Activated T-helper 2 cell treated with anti-CD3 and anti-CD28 coated beads, Interferon-gamma antibody, Interleukin-2, Interleukin-4, amounts not matched to agents 10 μg/mL and 5 μg/mL and 100 μg/mL, durations not matched to agents 14 hours and 24 hours and 36 hours (primary cell): Measurements from ENCODE around the gene MFN1. TPM values are rescaled to one million over a fixed set of nuclear protein-coding genes. Genes with fewer than 3 reads are reported as not detected.

ENCODE experiments used
- DNase-seq: peaks from one replicate; pipeline ENCODE4 v3.0.0; 2021; ENCODE audit warnings: low spot score
- H3K27ac Mint-ChIP-seq: one replicate; pipeline ENCODE4 v1.8.0; 2021; ENCODE audit warnings: mixed read lengths
- H3K27me3 Mint-ChIP-seq: one replicate; pipeline ENCODE4 v1.8.0; 2021; ENCODE audit warnings: low read depth, mixed read lengths
- H3K36me3 Mint-ChIP-seq: one replicate; pipeline ENCODE4 v1.8.0; 2021; ENCODE audit warnings: low read depth, mixed read lengths
- H3K4me1 Mint-ChIP-seq: one replicate; pipeline ENCODE4 v1.8.0; 2021; ENCODE audit warnings: low read depth, mixed read lengths
- H3K4me3 Mint-ChIP-seq: one replicate; pipeline ENCODE4 v1.8.0; 2021; ENCODE audit warnings: low read depth, mild to moderate bottlenecking, moderate library complexity, mixed read lengths
- H3K9me3 Mint-ChIP-seq: one replicate; pipeline ENCODE4 v1.8.0; 2021; ENCODE audit warnings: mixed read lengths
- intact Hi-C: fragments of 100-400 bp; cut with micrococcal nuclease; formaldehyde crosslinking; loops from one replicate; pipeline ENCODE4 v1.15.1; 2023
- total RNA-seq: library from RNA; stranded (reverse); gene quantifications from 2 replicates; pipeline ENCODE4 v1.2.3, GENCODE V29; 2022

Gene MFN1
- total RNA-seq, 1 donor from 2014 or later, result 32.2 TPM

DNA sequence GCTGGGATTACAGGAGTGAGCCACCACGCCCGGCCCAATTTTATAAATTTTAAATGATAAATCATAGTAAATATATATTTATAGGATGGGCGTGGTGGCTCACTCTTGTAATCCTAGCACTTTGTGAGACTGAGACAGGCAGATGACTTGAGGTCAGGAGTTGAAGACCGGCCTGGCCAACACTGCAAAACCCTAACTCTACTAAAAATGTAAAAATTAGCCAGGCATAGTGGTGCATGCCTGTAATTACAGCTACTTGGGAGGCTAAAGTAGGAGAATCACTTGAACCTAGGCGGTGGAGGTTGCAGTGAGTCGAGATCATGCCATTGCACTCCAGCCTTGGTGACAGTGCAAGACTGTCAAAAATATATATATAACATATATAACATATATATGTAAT is 26.4 kb downstream of the MFN1 start:
- Mint-ChIP-seq H3K9me3 (no peaks in the 10 kb centered on the region), H3K4me1 (no peaks in the 10 kb centered on the region), H3K4me3 (no peak overlapping the region), H3K27me3 (no peaks in the 10 kb centered on the region), H3K27ac (no peak overlapping the region), H3K36me3 (peaks cover 38% of the 10 kb centered on the region)
- no peak for DNase-seq
- intact Hi-C loops, result no loop called here

- H3K27ac Mint-ChIP-seq, result no peak overlapping the region
- DNase-seq, result no peak
- H3K4me3 Mint-ChIP-seq, result no peak overlapping the region
- peaks cover 48% of the 10 kb centered on the region for H3K36me3 Mint-ChIP-seq
- no peaks in the 10 kb centered on the region for H3K9me3 Mint-ChIP-seq
- intact Hi-C loops, result no loop called here
- H3K4me1 Mint-ChIP-seq, result no peaks in the 10 kb centered on the region
- no peaks in the 10 kb centered on the region for H3K27me3 Mint-ChIP-seq
These were observed 27.8 kb downstream of the MFN1 start for GRCh38 chr3:179375091-179375999.

GRCh38 chr3:179376474-179376873 is 29.0 kb downstream of the MFN1 start:
- Mint-ChIP-seq H3K4me1 (no peaks in the 10 kb centered on the region), H3K4me3 (no peak overlapping the region), H3K27me3 (no peaks in the 10 kb centered on the region), H3K9me3 (no peaks in the 10 kb centered on the region), H3K27ac (no peak overlapping the region), H3K36me3 (peaks cover 47% of the 10 kb centered on the region)
- intact Hi-C loops, result no loop called here
- no peak for DNase-seq

DNA sequence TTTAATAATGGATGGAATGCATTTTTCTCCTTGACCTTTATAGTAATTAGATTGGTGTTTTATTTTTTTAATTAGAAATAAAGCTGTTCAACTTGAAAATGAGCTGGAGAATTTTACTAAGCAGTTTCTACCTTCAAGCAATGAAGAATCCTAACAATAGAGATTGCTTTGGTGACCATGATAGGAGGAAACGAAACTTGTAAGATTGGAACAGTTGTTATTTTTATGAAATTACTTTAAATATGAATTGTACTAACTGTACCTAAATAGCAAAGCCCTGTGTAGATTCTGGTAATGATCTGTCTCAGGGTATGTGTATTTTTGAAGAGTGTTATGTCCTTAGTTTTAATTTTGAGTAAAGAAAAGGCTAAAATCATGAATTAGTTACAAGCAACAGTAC is 44.4 kb downstream of the MFN1 start:
- H3K9me3 Mint-ChIP-seq, result no peaks in the 10 kb centered on the region
- H3K36me3 Mint-ChIP-seq, result peaks cover 45% of the 10 kb centered on the region
- H3K4me3 Mint-ChIP-seq, result no peak overlapping the region
- H3K27ac Mint-ChIP-seq, result no peak overlapping the region
- H3K4me1 Mint-ChIP-seq, result no peaks in the 10 kb centered on the region
- no peaks in the 10 kb centered on the region for H3K27me3 Mint-ChIP-seq
- intact Hi-C loops, result no loop called here
- no peak for DNase-seq

DNA sequence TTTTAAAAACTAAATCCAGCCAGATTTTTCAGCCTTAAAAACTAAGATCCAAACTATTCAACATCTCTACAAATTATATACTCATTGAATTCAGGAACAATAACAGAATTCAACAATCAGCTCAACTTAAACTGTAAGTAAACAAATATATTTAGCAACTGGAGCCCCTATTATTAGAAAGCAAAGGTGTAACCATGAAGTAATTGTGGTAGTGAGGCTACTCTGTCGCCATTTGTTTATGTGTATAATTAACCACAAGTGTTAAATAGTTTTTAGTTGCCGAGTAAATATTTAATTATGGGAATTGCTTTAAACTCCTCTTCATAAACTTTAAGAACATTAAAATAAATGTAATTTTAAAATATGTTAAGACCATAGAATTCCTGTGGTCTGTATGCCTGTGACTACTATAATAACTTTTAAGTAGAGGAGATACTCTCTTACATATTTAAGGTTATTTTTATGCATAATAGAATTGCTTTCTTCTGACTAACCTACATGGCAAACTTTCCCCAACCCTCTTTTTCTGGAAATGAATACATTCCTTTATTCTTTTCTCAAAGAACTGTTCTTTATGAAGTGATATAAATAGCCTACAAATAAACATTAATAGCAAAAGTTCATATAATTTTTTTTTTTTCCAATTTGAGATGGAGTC is 51.2 kb downstream of the MFN1 start:
- H3K27me3 Mint-ChIP-seq, result no peaks in the 10 kb centered on the region
- DNase-seq, result no peak
- no peaks in the 10 kb centered on the region for H3K4me1 Mint-ChIP-seq
- intact Hi-C loops, result no loop called here
- peaks cover 26% of the 10 kb centered on the region for H3K36me3 Mint-ChIP-seq
- H3K27ac Mint-ChIP-seq, result no peak overlapping the region
- no peaks in the 10 kb centered on the region for H3K9me3 Mint-ChIP-seq
- H3K4me3 Mint-ChIP-seq, result no peak overlapping the region

- Mint-ChIP-seq H3K27me3 (no peaks in the 10 kb centered on the region), H3K4me3 (no peak overlapping the region), H3K4me1 (peaks cover 5% of the 10 kb centered on the region), H3K36me3 (peaks cover 26% of the 10 kb centered on the region), H3K9me3 (no peaks in the 10 kb centered on the region), H3K27ac (no peak overlapping the region)
- no peak for DNase-seq
- intact Hi-C loops, result no loop called here
These were observed 54.1 kb downstream of the MFN1 start for GRCh38 chr3:179401561-179401960.

DNA sequence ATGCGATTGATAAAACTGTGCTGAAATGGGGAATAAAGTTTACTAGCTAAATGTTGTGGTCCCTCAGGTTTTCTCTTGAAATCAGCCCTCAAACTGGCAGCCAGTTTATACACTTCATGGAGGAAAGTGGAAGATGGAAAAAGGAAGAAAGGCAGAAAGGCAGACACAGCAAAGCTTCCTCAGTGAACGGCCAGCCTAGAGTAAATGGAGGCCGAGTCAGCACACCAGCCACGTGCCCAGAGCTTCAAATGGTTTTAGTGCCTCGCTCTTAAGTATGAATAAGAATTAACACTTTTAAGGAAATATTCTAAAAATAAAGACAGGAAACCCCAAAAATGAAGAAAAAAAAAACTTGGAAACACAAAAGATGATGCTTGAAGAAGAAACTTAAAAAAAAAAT is 55.5 kb downstream of the MFN1 start:
- no peak for DNase-seq
- H3K4me3 Mint-ChIP-seq, result no peak overlapping the region
- intact Hi-C loops, result no loop called here
- H3K27me3 Mint-ChIP-seq, result no peaks in the 10 kb centered on the region
- peaks cover 20% of the 10 kb centered on the region for H3K36me3 Mint-ChIP-seq
- H3K27ac Mint-ChIP-seq, result no peak overlapping the region
- no peaks in the 10 kb centered on the region for H3K9me3 Mint-ChIP-seq
- H3K4me1 Mint-ChIP-seq, result peaks cover 5% of the 10 kb centered on the region

GRCh38 chr3:179404307-179404706 is 56.8 kb downstream of the MFN1 start:
- Mint-ChIP-seq H3K9me3 (no peaks in the 10 kb centered on the region), H3K27ac (no peak overlapping the region), H3K4me1 (peaks cover 5% of the 10 kb centered on the region), H3K36me3 (peaks cover 20% of the 10 kb centered on the region), H3K27me3 (no peaks in the 10 kb centered on the region), H3K4me3 (no peak overlapping the region)
- intact Hi-C loops, result no loop called here
- DNase-seq, result no peak

DNA sequence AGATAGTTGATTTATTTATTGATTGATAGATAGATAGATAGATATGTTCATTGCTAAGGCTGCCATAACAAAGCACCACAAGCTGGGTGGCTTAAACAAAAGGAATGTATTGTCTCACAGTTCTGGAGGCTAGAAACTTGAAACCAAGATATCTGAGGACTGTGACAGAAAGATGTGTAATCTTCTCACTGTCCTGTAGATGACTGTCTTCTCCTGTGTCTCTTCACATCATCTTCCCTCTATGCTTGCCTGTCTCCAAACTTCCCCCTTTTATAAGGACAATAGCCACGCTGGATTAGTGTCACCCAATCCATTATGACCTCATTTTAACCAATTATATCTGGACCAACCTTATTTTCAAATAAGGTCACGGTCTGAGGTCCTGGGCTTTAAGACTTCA is 62.8 kb downstream of the MFN1 start:
- Mint-ChIP-seq H3K27me3 (no peaks in the 10 kb centered on the region), H3K9me3 (no peaks in the 10 kb centered on the region), H3K27ac (no peak overlapping the region), H3K36me3 (peaks cover under 1% of the 10 kb centered on the region), H3K4me3 (no peak overlapping the region), H3K4me1 (peaks cover 5% of the 10 kb centered on the region)
- no peak for DNase-seq
- intact Hi-C loops, result no loop called here

DNA sequence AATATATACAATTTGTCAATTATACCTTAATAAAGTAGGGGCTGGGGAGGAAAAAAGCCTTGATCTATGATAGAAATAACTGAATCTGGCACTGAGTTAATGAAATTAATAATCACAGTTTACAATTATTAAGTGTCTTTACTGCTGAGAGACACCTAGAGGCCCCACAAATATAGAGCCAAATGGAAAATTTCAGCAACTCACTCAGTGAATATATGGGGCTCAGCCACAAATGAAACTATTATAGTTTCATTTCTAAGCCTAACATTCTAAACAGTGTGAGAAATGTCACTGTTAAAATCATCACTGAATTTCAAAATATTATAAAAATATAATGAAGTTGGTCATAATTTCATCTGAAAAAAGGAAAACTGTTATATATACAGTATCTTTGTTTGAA is 63.5 kb downstream of the MFN1 start:
- DNase-seq, result no peak
- Mint-ChIP-seq H3K4me1 (peaks cover 5% of the 10 kb centered on the region), H3K27me3 (no peaks in the 10 kb centered on the region), H3K9me3 (no peaks in the 10 kb centered on the region), H3K36me3 (no peaks in the 10 kb centered on the region), H3K4me3 (no peak overlapping the region), H3K27ac (no peak overlapping the region)
- intact Hi-C loops, result no loop called here

- intact Hi-C loops, result no loop called here
- Mint-ChIP-seq H3K4me1 (no peaks in the 10 kb centered on the region), H3K4me3 (no peak overlapping the region), H3K9me3 (no peaks in the 10 kb centered on the region), H3K36me3 (peaks cover 7% of the 10 kb centered on the region), H3K27me3 (no peaks in the 10 kb centered on the region), H3K27ac (no peak overlapping the region)
- no peak for DNase-seq
These were observed 67.3 kb downstream of the MFN1 start for GRCh38 chr3:179414804-179415203.

DNA sequence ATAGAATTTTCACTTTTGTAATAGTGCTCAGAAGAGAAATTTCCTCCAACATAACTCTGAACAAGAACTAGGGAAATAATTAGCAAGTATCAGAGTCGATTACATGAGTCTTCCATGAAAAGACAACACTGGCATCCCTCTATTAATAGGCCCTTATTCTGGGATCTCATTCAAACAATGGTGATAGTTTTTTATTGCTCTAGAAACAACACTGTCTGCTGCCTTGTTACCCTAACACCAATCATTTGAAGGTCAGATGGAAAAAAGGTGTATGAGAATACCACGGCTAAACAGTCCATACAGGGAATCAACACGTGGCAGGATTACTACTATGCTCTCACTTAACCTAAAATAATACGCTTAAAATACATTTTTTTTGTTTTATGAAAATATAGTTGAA is 67.9 kb downstream of the MFN1 start:
- H3K4me1 Mint-ChIP-seq, result no peaks in the 10 kb centered on the region
- H3K27ac Mint-ChIP-seq, result no peak overlapping the region
- intact Hi-C loops, result no loop called here
- no peaks in the 10 kb centered on the region for H3K9me3 Mint-ChIP-seq
- H3K27me3 Mint-ChIP-seq, result no peaks in the 10 kb centered on the region
- DNase-seq, result no peak
- peaks cover 7% of the 10 kb centered on the region for H3K36me3 Mint-ChIP-seq
- no peak overlapping the region for H3K4me3 Mint-ChIP-seq

DNA sequence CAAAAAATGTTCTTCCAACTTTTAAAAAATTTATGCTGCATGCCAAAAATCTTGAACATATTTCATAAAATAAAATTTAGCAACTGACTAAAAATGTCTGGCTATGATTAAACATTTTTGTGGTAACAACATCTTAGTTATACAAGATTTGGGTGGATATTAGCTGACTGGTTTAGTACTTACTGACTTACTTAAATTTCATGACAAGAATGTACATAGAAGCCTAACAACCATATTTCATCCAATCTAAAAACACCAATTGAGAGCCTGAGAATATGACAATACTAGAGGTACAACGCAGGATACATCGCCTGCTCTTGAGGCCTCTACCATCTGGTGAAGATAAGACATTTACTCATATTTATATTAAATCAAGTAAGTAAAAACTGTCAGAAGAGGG is 69.2 kb downstream of the MFN1 start:
- Mint-ChIP-seq H3K27me3 (no peaks in the 10 kb centered on the region), H3K27ac (no peak overlapping the region), H3K4me1 (no peaks in the 10 kb centered on the region), H3K4me3 (no peak overlapping the region), H3K9me3 (no peaks in the 10 kb centered on the region), H3K36me3 (peaks cover 7% of the 10 kb centered on the region)
- DNase-seq, result no peak
- intact Hi-C loops, result no loop called here
